ENCODE data around the gene CEBPE.

CEBPE gene

DNA sequence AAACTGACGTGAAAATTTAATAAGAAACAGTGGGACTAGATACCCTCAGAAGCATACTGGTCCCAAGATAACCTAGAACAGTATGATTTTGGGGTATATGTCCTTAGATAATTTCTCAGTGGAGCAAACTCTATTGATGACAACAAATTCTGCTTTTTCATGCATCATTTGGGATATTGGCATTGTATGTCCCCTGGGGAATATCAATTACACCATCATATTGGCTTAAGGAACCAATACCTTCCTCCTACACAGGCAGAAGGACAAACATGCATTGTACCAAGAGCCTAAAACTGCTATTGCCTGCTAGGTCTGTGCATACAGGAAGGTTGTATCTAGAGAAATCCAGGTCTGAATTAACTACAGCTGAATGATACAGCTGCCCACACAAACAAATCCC, 44.1 kb downstream of the CEBPE start:
- H3F3A ChIP-seq (ENCODE audit: insufficient read depth, low read length) = 0 out of 2 replicates have a peak, but pooled peaks cover 5% of the 10 kb centered on the region
- H4K20me1 ChIP-seq (ENCODE audit: insufficient read depth, low read length) = no peaks in the 10 kb centered on the region
- H3K4me3 ChIP-seq (ENCODE audit: low read depth, low read length, poor library complexity, severe bottlenecking) = no peak overlapping the region
- H3K79me2 ChIP-seq (ENCODE audit: insufficient read depth, low read length) = peaks cover 11% of the 10 kb centered on the region
- H3K36me3 ChIP-seq (ENCODE audit: insufficient read depth, low read length) = peaks cover 61% of the 10 kb centered on the region
- H3K27ac ChIP-seq (ENCODE audit: low read depth, low read length, poor library complexity, severe bottlenecking) = no peak overlapping the region
- no peaks in the 10 kb centered on the region for H3K27me3 ChIP-seq (ENCODE audit: insufficient read depth, low read length)
- H3K9me2 ChIP-seq (ENCODE audit: low read depth, low read length) = no peaks in the 10 kb centered on the region
- no peak overlapping the region for H3K4me2 ChIP-seq (ENCODE audit: low read length)
- TF ChIP-seq, protein P1, sequence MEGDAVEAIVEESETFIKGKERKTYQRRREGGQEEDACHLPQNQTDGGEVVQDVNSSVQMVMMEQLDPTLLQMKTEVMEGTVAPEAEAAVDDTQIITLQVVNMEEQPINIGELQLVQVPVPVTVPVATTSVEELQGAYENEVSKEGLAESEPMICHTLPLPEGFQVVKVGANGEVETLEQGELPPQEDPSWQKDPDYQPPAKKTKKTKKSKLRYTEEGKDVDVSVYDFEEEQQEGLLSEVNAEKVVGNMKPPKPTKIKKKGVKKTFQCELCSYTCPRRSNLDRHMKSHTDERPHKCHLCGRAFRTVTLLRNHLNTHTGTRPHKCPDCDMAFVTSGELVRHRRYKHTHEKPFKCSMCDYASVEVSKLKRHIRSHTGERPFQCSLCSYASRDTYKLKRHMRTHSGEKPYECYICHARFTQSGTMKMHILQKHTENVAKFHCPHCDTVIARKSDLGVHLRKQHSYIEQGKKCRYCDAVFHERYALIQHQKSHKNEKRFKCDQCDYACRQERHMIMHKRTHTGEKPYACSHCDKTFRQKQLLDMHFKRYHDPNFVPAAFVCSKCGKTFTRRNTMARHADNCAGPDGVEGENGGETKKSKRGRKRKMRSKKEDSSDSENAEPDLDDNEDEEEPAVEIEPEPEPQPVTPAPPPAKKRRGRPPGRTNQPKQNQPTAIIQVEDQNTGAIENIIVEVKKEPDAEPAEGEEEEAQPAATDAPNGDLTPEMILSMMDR (IDR thresholded peaks at IDR 0.05; ENCODE audit: low read length) = no peak
- no peak for TF ChIP-seq EZH2 (IDR thresholded peaks at IDR 0.05; ENCODE audit: borderline replicate concordance, low read length)
- H3K9me3 ChIP-seq (ENCODE audit: low read length) = no peaks in the 10 kb centered on the region
- H3K4me1 ChIP-seq (ENCODE audit: insufficient read depth, low read length, severe bottlenecking) = peaks cover 17% of the 10 kb centered on the region
- no peak overlapping the region for H3K9ac ChIP-seq (ENCODE audit: low read length)
- no peak overlapping the region for H2AFZ ChIP-seq (ENCODE audit: low read length)

DNA sequence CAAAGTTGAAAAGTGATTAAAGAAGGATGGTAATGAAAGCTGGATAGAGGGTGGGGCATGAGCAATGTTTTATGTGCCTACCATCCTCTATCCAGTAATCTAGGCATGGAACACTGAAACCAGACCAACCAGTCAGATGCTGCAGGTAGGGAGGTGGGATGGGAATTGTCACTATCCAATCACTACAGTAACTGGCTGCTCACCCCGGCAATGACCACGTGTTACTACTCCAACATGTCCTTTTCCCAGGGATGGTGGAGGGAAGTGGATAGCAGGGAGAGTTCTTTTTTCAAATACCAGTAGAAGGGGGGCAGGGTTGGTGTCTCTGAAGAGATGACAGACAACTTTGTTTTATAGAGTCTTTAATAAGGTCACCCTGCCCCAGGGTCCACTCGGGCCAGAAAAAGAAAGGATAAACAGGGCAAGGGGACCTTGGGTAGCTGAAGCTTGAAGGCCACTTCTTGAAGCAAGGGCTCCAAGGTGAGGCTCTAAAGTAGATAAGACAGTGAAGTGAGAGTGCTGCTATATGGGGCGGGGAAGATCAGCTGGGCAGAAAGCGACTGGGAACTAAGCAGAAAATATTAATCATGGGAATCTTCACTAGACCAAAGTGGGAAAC, 47.0 kb downstream of the CEBPE start:
- TF ChIP-seq, protein P1 (IDR thresholded peaks at IDR 0.05; ENCODE audit: low read length) = no peak
- TF ChIP-seq EZH2 (IDR thresholded peaks at IDR 0.05; ENCODE audit: borderline replicate concordance, low read length) = no peak
- H3K27me3 ChIP-seq (ENCODE audit: insufficient read depth, low read length) = no peaks in the 10 kb centered on the region
- no peaks in the 10 kb centered on the region for H3K9me3 ChIP-seq (ENCODE audit: low read length)
- H3K79me2 ChIP-seq (ENCODE audit: insufficient read depth, low read length) = peaks cover 11% of the 10 kb centered on the region
- no peaks in the 10 kb centered on the region for H3K9me2 ChIP-seq (ENCODE audit: low read depth, low read length)
- H2AFZ ChIP-seq (ENCODE audit: low read length) = no peak overlapping the region
- H3K36me3 ChIP-seq (ENCODE audit: insufficient read depth, low read length) = peaks cover 55% of the 10 kb centered on the region
- peak overlapping the region; percentile 17 for H3K27ac ChIP-seq (ENCODE audit: low read depth, low read length, poor library complexity, severe bottlenecking)
- H3K9ac ChIP-seq (ENCODE audit: low read length) = peak overlapping the region; percentile 95; the same call in 1 of the 2 replicates
- peak overlapping the region; percentile 87 for H3K4me3 ChIP-seq (ENCODE audit: low read depth, low read length, poor library complexity, severe bottlenecking)
- H3K4me1 ChIP-seq (ENCODE audit: insufficient read depth, low read length, severe bottlenecking) = peaks cover 32% of the 10 kb centered on the region
- H4K20me1 ChIP-seq (ENCODE audit: insufficient read depth, low read length) = no peaks in the 10 kb centered on the region
- no peaks in the 10 kb centered on the region for H3F3A ChIP-seq (ENCODE audit: insufficient read depth, low read length)
- peak overlapping the region; percentile 97; the same call in 1 of the 2 replicates for H3K4me2 ChIP-seq (ENCODE audit: low read length)

DNA sequence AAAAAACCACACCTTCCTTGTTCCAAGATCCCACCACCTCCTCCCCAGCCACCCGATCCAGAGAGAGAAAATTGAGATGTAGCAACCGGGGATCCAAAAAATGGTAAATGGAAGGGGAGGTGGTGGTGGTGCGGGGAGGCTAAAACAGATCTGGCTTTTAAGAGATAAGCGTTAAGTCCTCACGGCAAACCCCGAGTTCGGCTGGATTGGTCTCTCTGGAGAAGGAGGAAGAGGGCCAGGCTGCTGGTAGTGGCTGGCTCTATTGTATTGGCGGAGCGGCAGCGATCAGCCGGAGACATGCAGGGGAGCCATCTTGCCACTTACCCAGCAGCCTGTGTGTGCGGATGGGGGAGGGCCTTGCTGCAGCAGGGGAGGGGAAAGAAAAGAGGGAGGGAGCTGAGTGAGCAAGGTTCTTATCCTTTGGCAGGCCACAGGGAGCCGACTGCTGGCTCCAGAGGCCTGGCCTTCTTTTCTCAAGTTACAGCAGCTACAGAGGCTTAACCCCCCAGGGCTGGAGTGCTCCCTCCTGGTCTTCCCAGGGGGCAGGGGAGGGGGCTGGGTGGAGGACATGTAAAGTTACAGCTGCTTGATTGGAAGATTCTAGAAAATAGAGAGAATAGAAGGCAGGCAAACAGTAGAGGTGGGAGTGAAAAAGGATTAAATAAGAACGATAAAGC, 47.7 kb downstream of the CEBPE start:
- peaks cover 32% of the 10 kb centered on the region for H3K4me1 ChIP-seq (ENCODE audit: insufficient read depth, low read length, severe bottlenecking)
- no peaks in the 10 kb centered on the region for H3K9me3 ChIP-seq (ENCODE audit: low read length)
- H4K20me1 ChIP-seq (ENCODE audit: insufficient read depth, low read length) = no peaks in the 10 kb centered on the region
- H3K9me2 ChIP-seq (ENCODE audit: low read depth, low read length) = no peaks in the 10 kb centered on the region
- H3K27me3 ChIP-seq (ENCODE audit: insufficient read depth, low read length) = no peaks in the 10 kb centered on the region
- H3K9ac ChIP-seq (ENCODE audit: low read length) = peak overlapping the region; percentile 95
- no peaks in the 10 kb centered on the region for H3F3A ChIP-seq (ENCODE audit: insufficient read depth, low read length)
- no peak overlapping the region for H2AFZ ChIP-seq (ENCODE audit: low read length)
- TF ChIP-seq EZH2 (IDR thresholded peaks at IDR 0.05; ENCODE audit: borderline replicate concordance, low read length) = no peak
- TF ChIP-seq, protein P1 (IDR thresholded peaks at IDR 0.05; ENCODE audit: low read length) = no peak
- peaks cover 11% of the 10 kb centered on the region for H3K79me2 ChIP-seq (ENCODE audit: insufficient read depth, low read length)
- peak overlapping the region; percentile 51 for H3K27ac ChIP-seq (ENCODE audit: low read depth, low read length, poor library complexity, severe bottlenecking)
- H3K4me2 ChIP-seq (ENCODE audit: low read length) = peak overlapping the region; percentile 97
- H3K4me3 ChIP-seq (ENCODE audit: low read depth, low read length, poor library complexity, severe bottlenecking) = peak overlapping the region; percentile 87
- H3K36me3 ChIP-seq (ENCODE audit: insufficient read depth, low read length) = peaks cover 55% of the 10 kb centered on the region

Data from OCI-LY1 (cell line).